Measurements from ENCODE around the gene ARHGEF4. TPM values are rescaled to one million over a fixed set of nuclear protein-coding genes. Genes with fewer than 3 reads are reported as not detected.

The ARHGEF4 gene
- total RNA-seq, 1 experiment from 2014 or later = 26.6 TPM

DNA sequence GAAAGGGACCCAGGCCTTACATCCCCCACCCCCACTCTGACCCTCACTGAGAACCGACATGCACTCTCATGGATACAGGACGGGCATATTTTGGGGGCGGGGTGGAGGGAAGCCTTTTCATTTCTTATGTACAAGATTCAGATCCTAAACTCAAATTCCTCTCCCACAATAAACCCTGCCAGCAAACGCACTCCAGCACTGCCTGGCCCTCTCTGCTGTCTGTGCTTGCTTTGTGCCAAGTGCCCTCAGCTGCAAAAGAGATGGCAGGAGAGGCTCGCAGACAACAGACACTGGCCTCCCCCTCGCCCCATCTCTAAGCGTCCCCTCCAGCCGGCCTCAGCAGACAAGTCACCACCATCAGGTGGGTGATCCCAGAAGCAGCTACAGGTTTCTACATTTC is 214.2 kb downstream of the ARHGEF4 start:
- H3K9ac ChIP-seq (ENCODE audit: low read length) = no peak overlapping the region
- ChIA-PET POLR2A (no interaction called here), CTCF (no interaction called here), RAD21 (ENCODE audit: low non-redundant PET in 1 of 2, low total read pairs in 2 of 2, uncharacterized antibody in 2 of 2, unreplicated experiment in 2 of 2) (no interaction called here)
- no peaks in the 10 kb centered on the region for H3K27me3 ChIP-seq (ENCODE audit: insufficient read depth, low read length)
- ATAC-seq = no peak
- peaks cover 54% of the 10 kb centered on the region for H3K79me2 ChIP-seq (ENCODE audit: insufficient read depth, low read length)
- no peak overlapping the region for H3K4me3 ChIP-seq (replicated peaks in 1 of 2; ENCODE audit: low read depth in 1 of 2, low read length in 2 of 2)
- H3K4me2 ChIP-seq (ENCODE audit: low read length) = no peak overlapping the region
- intact Hi-C loops (cut with micrococcal nuclease) = no loop called here
- no TSS peak for BruUV-seq (replicated peaks)
- no peak overlapping the region for H3K27ac ChIP-seq (ENCODE audit: low read depth, low read length)
- peaks cover 38 to 43% of the 10 kb centered on the region in 2 experiments; a peak in 3 of 4 replicates for H3K36me3 ChIP-seq (ENCODE audit: control insufficient read depth in 1 of 2, insufficient read depth in 2 of 2, low read length in 2 of 2)
- H3K9me3 ChIP-seq (ENCODE audit: control insufficient read depth in 1 of 2, insufficient read depth in 1 of 2, low read depth in 1 of 2, low read length in 2 of 2) = no peaks in the 10 kb centered on the region
- H4K20me1 ChIP-seq (ENCODE audit: insufficient read depth) = peaks cover 3% of the 10 kb centered on the region; the same call in 1 of the 2 replicates
- TF ChIP-seq EZH2phosphoT487 (IDR thresholded peaks at IDR 0.05; ENCODE audit: borderline replicate concordance) (no peak), EGR1 (IDR thresholded peaks at IDR 0.05; ENCODE audit: low read depth) (no peak), POLR2A (IDR thresholded peaks at IDR 0.05; ENCODE audit: borderline replicate concordance, extremely low read depth, insufficient read depth, insufficient read length) (no peak), CEBPB (IDR thresholded peaks at IDR 0.05; ENCODE audit: low read depth) (no peak), ZBTB33 (IDR thresholded peaks at IDR 0.05; ENCODE audit: extremely low read depth, insufficient replicate concordance, low read length) (no peak), ZFX (IDR thresholded peaks at IDR 0.05) (no peak), TCF7L2 (IDR thresholded peaks at IDR 0.05; ENCODE audit: borderline replicate concordance, extremely low read depth, insufficient read depth, insufficient read length) (no peak)
- no peaks in the 10 kb centered on the region for H3K9me2 ChIP-seq (ENCODE audit: insufficient read depth)
- no peak overlapping the region for H2AFZ ChIP-seq (ENCODE audit: low read depth, low read length, poor library complexity, severe bottlenecking)
- H3K4me1 ChIP-seq (ENCODE audit: control insufficient read depth in 1 of 2, insufficient read depth in 2 of 2, low read length in 2 of 2) = no peaks in the 10 kb centered on the region
- DNase-seq (ENCODE audit: low read depth, low spot score) = no peak

GRCh38 chr2:131052741-131053263 is 216.1 kb downstream of the ARHGEF4 start:
- no peak overlapping the region for H3K4me3 ChIP-seq (replicated peaks in 1 of 2; ENCODE audit: low read depth in 1 of 2, low read length in 2 of 2)
- H3K36me3 ChIP-seq (ENCODE audit: control insufficient read depth in 1 of 2, insufficient read depth in 2 of 2, low read length in 2 of 2) = peaks cover 47 to 50% of the 10 kb centered on the region in 2 experiments; a peak in 3 of 4 replicates
- DNase-seq (ENCODE audit: low read depth, low spot score) (no peak), ATAC-seq (no peak)
- H3K79me2 ChIP-seq (ENCODE audit: insufficient read depth, low read length) = peaks cover 73% of the 10 kb centered on the region
- H3K9me3 ChIP-seq (ENCODE audit: control insufficient read depth in 1 of 2, insufficient read depth in 1 of 2, low read depth in 1 of 2, low read length in 2 of 2) = no peaks in the 10 kb centered on the region
- peaks cover 7% of the 10 kb centered on the region; the same call in 1 of the 2 replicates for H4K20me1 ChIP-seq (ENCODE audit: insufficient read depth)
- POLR2A ChIA-PET = no interaction called here
- no TSS peak for BruUV-seq (replicated peaks)
- H3K27ac ChIP-seq (ENCODE audit: low read depth, low read length) = no peak overlapping the region
- no peaks in the 10 kb centered on the region for H3K4me1 ChIP-seq (ENCODE audit: control insufficient read depth in 1 of 2, insufficient read depth in 2 of 2, low read length in 2 of 2)
- intact Hi-C loops (cut with micrococcal nuclease) = no loop called here
- no peak overlapping the region for H3K4me2 ChIP-seq (ENCODE audit: low read length)
- RAD21 ChIA-PET (ENCODE audit: low non-redundant PET in 1 of 2, low total read pairs in 2 of 2, uncharacterized antibody in 2 of 2, unreplicated experiment in 2 of 2) = no interaction called here
- H3K9me2 ChIP-seq (ENCODE audit: insufficient read depth) = no peaks in the 10 kb centered on the region
- H2AFZ ChIP-seq (ENCODE audit: low read depth, low read length, poor library complexity, severe bottlenecking) = no peak overlapping the region
- no peaks in the 10 kb centered on the region for H3K27me3 ChIP-seq (ENCODE audit: insufficient read depth, low read length)
- CTCF ChIA-PET = no interaction called here
- no peak overlapping the region for H3K9ac ChIP-seq (ENCODE audit: low read length)
- no peak for TF ChIP-seq CBX3 (IDR thresholded peaks at IDR 0.05; ENCODE audit: low read depth)
- TF ChIP-seq, protein P1, sequence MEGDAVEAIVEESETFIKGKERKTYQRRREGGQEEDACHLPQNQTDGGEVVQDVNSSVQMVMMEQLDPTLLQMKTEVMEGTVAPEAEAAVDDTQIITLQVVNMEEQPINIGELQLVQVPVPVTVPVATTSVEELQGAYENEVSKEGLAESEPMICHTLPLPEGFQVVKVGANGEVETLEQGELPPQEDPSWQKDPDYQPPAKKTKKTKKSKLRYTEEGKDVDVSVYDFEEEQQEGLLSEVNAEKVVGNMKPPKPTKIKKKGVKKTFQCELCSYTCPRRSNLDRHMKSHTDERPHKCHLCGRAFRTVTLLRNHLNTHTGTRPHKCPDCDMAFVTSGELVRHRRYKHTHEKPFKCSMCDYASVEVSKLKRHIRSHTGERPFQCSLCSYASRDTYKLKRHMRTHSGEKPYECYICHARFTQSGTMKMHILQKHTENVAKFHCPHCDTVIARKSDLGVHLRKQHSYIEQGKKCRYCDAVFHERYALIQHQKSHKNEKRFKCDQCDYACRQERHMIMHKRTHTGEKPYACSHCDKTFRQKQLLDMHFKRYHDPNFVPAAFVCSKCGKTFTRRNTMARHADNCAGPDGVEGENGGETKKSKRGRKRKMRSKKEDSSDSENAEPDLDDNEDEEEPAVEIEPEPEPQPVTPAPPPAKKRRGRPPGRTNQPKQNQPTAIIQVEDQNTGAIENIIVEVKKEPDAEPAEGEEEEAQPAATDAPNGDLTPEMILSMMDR (IDR thresholded peaks at IDR 0.05 in 2 of 3, conservative IDR thresholded peaks at IDR 0.05 in 1 of 3; ENCODE audit: borderline replicate concordance in 1 of 3, insufficient read depth in 1 of 3, low read depth in 2 of 3, low read length in 2 of 3) = no peak
- no peak for TF ChIP-seq ZFX (IDR thresholded peaks at IDR 0.05)
- TF ChIP-seq ZBTB33 (IDR thresholded peaks at IDR 0.05; ENCODE audit: extremely low read depth, insufficient replicate concordance, low read length) = no peak
- TF ChIP-seq RAD21 (IDR thresholded peaks at IDR 0.05; ENCODE audit: low read depth) = no peak
- no peak for TF ChIP-seq CEBPB (IDR thresholded peaks at IDR 0.05; ENCODE audit: low read depth)
- TF ChIP-seq TCF7L2 (IDR thresholded peaks at IDR 0.05; ENCODE audit: borderline replicate concordance, extremely low read depth, insufficient read depth, insufficient read length) = no peak
- no peak for TF ChIP-seq EZH2phosphoT487 (IDR thresholded peaks at IDR 0.05; ENCODE audit: borderline replicate concordance)
- TF ChIP-seq POLR2AphosphoS5 (IDR thresholded peaks at IDR 0.05; ENCODE audit: low read depth, low read length) = no peak
- no peak for TF ChIP-seq JUND (IDR thresholded peaks at IDR 0.05)
- no peak for TF ChIP-seq POLR2A (IDR thresholded peaks at IDR 0.05; ENCODE audit: borderline replicate concordance, extremely low read depth, insufficient read depth, insufficient read length)
- TF ChIP-seq EZH2 (IDR thresholded peaks at IDR 0.05) = no peak

Measured in HCT116 (cell line).